Measurements from ENCODE around the gene RAC2.

The RAC2 gene

GRCh38 chr22:37275622-37276021 is 31.6 kb upstream of the RAC2 start:
- H3K36me3 ChIP-seq (ENCODE audit: control insufficient read depth, insufficient read depth, low read length) = no peaks in the 10 kb centered on the region
- no peak for DNase-seq (ENCODE audit: extremely low read depth, insufficient read length)
- no peaks in the 10 kb centered on the region for H3K27me3 ChIP-seq (replicated peaks; ENCODE audit: control insufficient read depth, insufficient read depth, low read length)
- no peak overlapping the region for H3K4me3 ChIP-seq (replicated peaks; ENCODE audit: low read depth, low read length)
- TF ChIP-seq, protein P1, sequence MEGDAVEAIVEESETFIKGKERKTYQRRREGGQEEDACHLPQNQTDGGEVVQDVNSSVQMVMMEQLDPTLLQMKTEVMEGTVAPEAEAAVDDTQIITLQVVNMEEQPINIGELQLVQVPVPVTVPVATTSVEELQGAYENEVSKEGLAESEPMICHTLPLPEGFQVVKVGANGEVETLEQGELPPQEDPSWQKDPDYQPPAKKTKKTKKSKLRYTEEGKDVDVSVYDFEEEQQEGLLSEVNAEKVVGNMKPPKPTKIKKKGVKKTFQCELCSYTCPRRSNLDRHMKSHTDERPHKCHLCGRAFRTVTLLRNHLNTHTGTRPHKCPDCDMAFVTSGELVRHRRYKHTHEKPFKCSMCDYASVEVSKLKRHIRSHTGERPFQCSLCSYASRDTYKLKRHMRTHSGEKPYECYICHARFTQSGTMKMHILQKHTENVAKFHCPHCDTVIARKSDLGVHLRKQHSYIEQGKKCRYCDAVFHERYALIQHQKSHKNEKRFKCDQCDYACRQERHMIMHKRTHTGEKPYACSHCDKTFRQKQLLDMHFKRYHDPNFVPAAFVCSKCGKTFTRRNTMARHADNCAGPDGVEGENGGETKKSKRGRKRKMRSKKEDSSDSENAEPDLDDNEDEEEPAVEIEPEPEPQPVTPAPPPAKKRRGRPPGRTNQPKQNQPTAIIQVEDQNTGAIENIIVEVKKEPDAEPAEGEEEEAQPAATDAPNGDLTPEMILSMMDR (IDR thresholded peaks at IDR 0.05; ENCODE audit: insufficient read depth, low read length, poor library complexity, severe bottlenecking) = no peak

DNA sequence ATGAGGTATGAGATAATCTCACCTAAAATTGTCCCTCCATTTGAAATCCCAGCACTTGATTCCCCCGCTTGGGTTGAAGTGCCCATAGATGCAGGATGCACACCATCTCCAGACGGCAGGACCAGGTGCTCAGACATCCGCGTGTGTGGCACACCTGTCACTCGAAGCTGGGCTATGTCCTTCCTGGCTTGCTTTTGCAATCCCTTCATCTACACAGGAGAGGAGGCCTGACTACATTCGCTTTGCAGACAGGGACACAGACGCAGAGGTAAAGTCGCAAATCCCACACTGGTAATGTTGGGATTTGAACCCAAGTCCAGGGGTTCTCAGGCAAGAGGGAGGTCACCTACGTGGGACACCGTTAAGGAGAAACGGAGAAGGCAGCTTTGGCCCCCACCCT is 31.1 kb upstream of the RAC2 start:
- no peaks in the 10 kb centered on the region for H3K36me3 ChIP-seq (ENCODE audit: control insufficient read depth, insufficient read depth, low read length)
- H3K4me3 ChIP-seq (replicated peaks; ENCODE audit: low read depth, low read length) = no peak overlapping the region
- no peaks in the 10 kb centered on the region for H3K27me3 ChIP-seq (replicated peaks; ENCODE audit: control insufficient read depth, insufficient read depth, low read length)
- DNase-seq (ENCODE audit: extremely low read depth, insufficient read length) = no peak
- TF ChIP-seq, protein P1 (IDR thresholded peaks at IDR 0.05; ENCODE audit: insufficient read depth, low read length, poor library complexity, severe bottlenecking) = no peak

- Histone ChIP-seq H3K36me3 (ENCODE audit: control insufficient read depth, insufficient read depth, low read length) (no peaks in the 10 kb centered on the region), H3K27me3 (replicated peaks; ENCODE audit: control insufficient read depth, insufficient read depth, low read length) (no peaks in the 10 kb centered on the region), H3K4me3 (replicated peaks; ENCODE audit: low read depth, low read length) (no peak overlapping the region)
- TF ChIP-seq, protein P1 (IDR thresholded peaks at IDR 0.05; ENCODE audit: insufficient read depth, low read length, poor library complexity, severe bottlenecking) = no peak
- DNase-seq (ENCODE audit: extremely low read depth, insufficient read length) = peak; percentile 64
Observed at GRCh38 chr22:37274380-37274862, 30.4 kb upstream of the RAC2 start.

GRCh38 chr22:37273846-37274225 is 29.8 kb upstream of the RAC2 start:
- TF ChIP-seq, protein P1 (IDR thresholded peaks at IDR 0.05; ENCODE audit: insufficient read depth, low read length, poor library complexity, severe bottlenecking) = no peak
- no peaks in the 10 kb centered on the region for H3K36me3 ChIP-seq (ENCODE audit: control insufficient read depth, insufficient read depth, low read length)
- H3K4me3 ChIP-seq (replicated peaks; ENCODE audit: low read depth, low read length) = no peak overlapping the region
- DNase-seq (ENCODE audit: extremely low read depth, insufficient read length) = no peak
- no peaks in the 10 kb centered on the region for H3K27me3 ChIP-seq (replicated peaks; ENCODE audit: control insufficient read depth, insufficient read depth, low read length)

DNA sequence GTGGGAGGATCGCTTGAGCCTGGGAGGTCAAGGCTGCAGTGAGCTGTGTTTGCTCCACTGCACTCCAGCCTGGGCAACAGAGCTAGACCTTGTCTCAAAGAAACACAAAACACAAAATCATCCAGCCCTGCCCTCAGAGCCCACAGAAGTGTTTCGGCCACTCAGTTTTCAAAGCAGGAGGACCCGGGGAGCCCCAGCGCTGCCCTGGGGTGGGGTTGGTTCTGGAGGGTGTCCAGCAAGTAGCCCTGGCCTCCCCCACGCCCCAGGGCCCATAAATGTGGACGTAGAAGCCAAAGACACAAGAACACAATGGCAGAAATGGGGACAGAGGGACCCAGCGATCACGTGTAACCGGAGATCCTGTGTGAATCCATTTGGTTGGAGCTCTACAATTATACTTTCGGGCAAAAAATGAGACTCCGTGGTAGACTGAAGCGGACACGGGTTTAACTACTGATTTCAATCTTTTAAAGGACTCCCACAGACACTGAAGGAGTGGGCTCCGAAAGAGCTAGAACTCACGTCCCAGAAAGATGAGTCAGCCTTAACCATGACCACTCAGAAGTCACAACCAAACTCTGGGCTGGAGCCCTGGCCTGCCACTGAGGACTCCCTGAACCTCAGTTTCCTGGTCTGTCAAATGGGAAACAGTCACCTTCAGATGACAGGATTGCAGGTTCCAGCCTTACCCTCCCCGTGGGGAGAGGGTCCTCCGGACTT is 29.2 kb upstream of the RAC2 start:
- no peaks in the 10 kb centered on the region for H3K36me3 ChIP-seq (ENCODE audit: control insufficient read depth, insufficient read depth, low read length)
- no peaks in the 10 kb centered on the region for H3K27me3 ChIP-seq (replicated peaks; ENCODE audit: control insufficient read depth, insufficient read depth, low read length)
- H3K4me3 ChIP-seq (replicated peaks; ENCODE audit: low read depth, low read length) = no peak overlapping the region
- DNase-seq (ENCODE audit: extremely low read depth, insufficient read length) = no peak
- TF ChIP-seq, protein P1 (IDR thresholded peaks at IDR 0.05; ENCODE audit: insufficient read depth, low read length, poor library complexity, severe bottlenecking) = no peak

Data from GM06990 (cell line).